GM10248 (cell line): ENCODE measurements around the gene KCNT1.

Experiments
- CTCF ChIA-PET: fragments of 300-600 bp; sonication (Branson Sonifier 250); formaldehyde crosslinking; extraction: SDS; loops from one replicate; lab custom pipeline; 2021; ENCODE audit warnings: antibody characterized with exemption; lab: Yijun Ruan, JAX
- POLR2A ChIA-PET: fragments of 350-650 bp; sonication (Branson Sonifier 250); formaldehyde crosslinking; extraction: SDS; loops from one replicate; lab custom pipeline; 2020; ENCODE audit warnings: antibody characterized with exemption; lab: Yijun Ruan, JAX
- DNase-seq: peaks from one replicate; pipeline ENCODE4 v3.0.0; 2012; ENCODE audit errors: extremely low spot score
- CTCF ChIP-seq: IDR thresholded peaks from 2 replicates; pipeline ENCODE4 v1.5.1; 2012; ENCODE audit warnings: mild to moderate bottlenecking, low read depth; ENCODE audit errors: extremely low read depth, missing control alignments, control extremely low read depth

KCNT1 gene

GRCh38 chr9:135780086-135780485 is 78.1 kb downstream of the KCNT1 start:
- ChIA-PET POLR2A (no interaction called here), CTCF (no interaction called here)
- DNase-seq: no peak

GRCh38 chr9:135780626-135781025 is 78.6 kb downstream of the KCNT1 start:
- POLR2A ChIA-PET: no interaction called here
- DNase-seq: no peak
- TF ChIP-seq CTCF: no peak
- CTCF ChIA-PET: no interaction called here

More at GRCh38 chr9:135780086-135780485, 78.1 kb downstream of the KCNT1 start:
- TF ChIP-seq CTCF: no peak

GRCh38 chr9:135782946-135783345 is 81.0 kb downstream of the KCNT1 start:
- CTCF ChIA-PET: no interaction called here
- POLR2A ChIA-PET: no interaction called here
- no peak for TF ChIP-seq CTCF
- no peak for DNase-seq

GRCh38 chr9:135783540-135784245 is 81.7 kb downstream of the KCNT1 start:
- TF ChIP-seq CTCF: no peak
- ChIA-PET POLR2A (no interaction called here), CTCF (no interaction called here)
- no peak for DNase-seq

- POLR2A ChIA-PET: no interaction called here
- TF ChIP-seq CTCF: no peak
- CTCF ChIA-PET: no interaction called here
- no peak for DNase-seq
Observed at GRCh38 chr9:135785013-135785575, 83.1 kb downstream of the KCNT1 start.

GRCh38 chr9:135786146-135786690 is 84.2 kb downstream of the KCNT1 start:
- no peak for TF ChIP-seq CTCF
- ChIA-PET CTCF (no interaction called here), POLR2A (no interaction called here)
- no peak for DNase-seq
